HEK293 (cell line): ENCODE results near the gene DUSP15.
"Not testable (repeated sequence)": the region's sequence is repeated elsewhere in the genome, so short reads cannot be mapped to it uniquely, and the experiment has no call there.

Source experiments
- CTCF ChIA-PET: fragments of 350-600 bp; formaldehyde crosslinking; extraction: SDS; loops from one replicate; lab custom pipeline; 2021; ENCODE audit warnings: antibody characterized with exemption; lab: Yijun Ruan, JAX
- POLR2A ChIA-PET: fragments of 300-600 bp; formaldehyde crosslinking; extraction: SDS; loops from one replicate; lab custom pipeline; 2020; ENCODE audit warnings: antibody characterized with exemption, inconsistent platforms; lab: Yijun Ruan, JAX
- H3K27ac ChIP-seq: fragments of 200-500 bp; sonication (Bioruptor generic); 2 replicates; pipeline ENCODE4 v1.5.1; 2014; ENCODE audit warnings: low read depth, low read length, control low read depth, inconsistent platforms; ENCODE audit errors: extremely low read depth
- H3K36me3 ChIP-seq, 2 experiments: fragments of 200-500 bp in 1 of 2; sonication (Bioruptor generic) in 1 of 2; 1 replicate in 1 of 2; 2 replicates in 1 of 2; pipeline ENCODE4 v1.5.1; 2014 to 2017; ENCODE audit warnings: inconsistent platforms in 2 of 2, low read length in 2 of 2; ENCODE audit not compliant: control insufficient read depth in 2 of 2, insufficient read depth in 1 of 2
- H3K4me1 ChIP-seq: fragments of 200-500 bp; sonication (Bioruptor generic); 2 replicates; pipeline ENCODE4 v1.5.1; 2014; ENCODE audit warnings: mild to moderate bottlenecking, low read length, inconsistent platforms; ENCODE audit not compliant: control insufficient read depth, insufficient read depth
- H3K4me3 ChIP-seq: 2 replicates; pipeline ENCODE4 v1.5.1; 2011; ENCODE audit warnings: low read depth, mild to moderate bottlenecking, control low read depth, low read length, moderate library complexity
- H3K9me3 ChIP-seq: fragments of 200-500 bp; sonication (Bioruptor generic); 2 replicates; pipeline ENCODE4 v1.5.1; 2014; ENCODE audit warnings: low read depth, low read length, inconsistent platforms; ENCODE audit not compliant: control insufficient read depth, insufficient read depth
- GLI2 ChIP-seq: fragments of 450-650 bp; formaldehyde crosslinking; IDR thresholded peaks from 2 replicates; pipeline ENCODE4; 2017; ENCODE audit warnings: missing biosample characterization, missing genetic modification characterization, low read depth, borderline replicate concordance
- GLIS1 ChIP-seq: fragments of 450-650 bp; formaldehyde crosslinking; IDR thresholded peaks from 2 replicates; pipeline ENCODE4 v1.5.1; 2016; ENCODE audit warnings: missing biosample characterization, missing genetic modification characterization
- MEIS1 ChIP-seq: sonication (generic); formaldehyde crosslinking; IDR thresholded peaks from 2 replicates; pipeline ENCODE4 v1.8.1; 2022; ENCODE audit warnings: missing genetic modification reagents, mild to moderate bottlenecking, borderline replicate concordance
- PRDM1 ChIP-seq: fragments of 450-650 bp; formaldehyde crosslinking; IDR thresholded peaks from 2 replicates; pipeline ENCODE4; 2016; ENCODE audit warnings: missing biosample characterization, missing genetic modification characterization
- ZBTB17 ChIP-seq: fragments of 450-650 bp; formaldehyde crosslinking; IDR thresholded peaks from 2 replicates; pipeline ENCODE4 v1.5.1; 2016; ENCODE audit warnings: missing biosample characterization, missing genetic modification characterization
- ZBTB44 ChIP-seq: fragments of 450-650 bp; IDR thresholded peaks from 2 replicates; pipeline ENCODE4 v1.5.1; 2018; ENCODE audit warnings: missing biosample characterization, mild to moderate bottlenecking, missing genetic modification characterization
- ZIC2 ChIP-seq: fragments of 450-650 bp; formaldehyde crosslinking; IDR thresholded peaks from 2 replicates; pipeline ENCODE4 v1.5.1; 2016; ENCODE audit warnings: missing biosample characterization, missing genetic modification characterization
- ZNF211 ChIP-seq: fragments of 450-650 bp; formaldehyde crosslinking; IDR thresholded peaks from 2 replicates; pipeline ENCODE4 v1.5.1; 2016; ENCODE audit warnings: low read depth, missing biosample characterization, missing genetic modification characterization
- ZNF23 ChIP-seq: fragments of 450-650 bp; formaldehyde crosslinking; IDR thresholded peaks from 2 replicates; pipeline ENCODE4 v1.5.1; 2016; ENCODE audit warnings: missing biosample characterization, missing genetic modification characterization, borderline replicate concordance
- ZNF341 ChIP-seq: fragments of 450-650 bp; formaldehyde crosslinking; IDR thresholded peaks from 2 replicates; pipeline ENCODE4; 2016; ENCODE audit warnings: low read depth, missing biosample characterization, missing genetic modification characterization
- ZNF398 ChIP-seq: fragments of 450-650 bp; formaldehyde crosslinking; IDR thresholded peaks from 2 replicates; pipeline ENCODE4 v1.5.1; 2017; ENCODE audit warnings: missing biosample characterization, missing genetic modification characterization
- ZNF514 ChIP-seq: fragments of 450-650 bp; formaldehyde crosslinking; IDR thresholded peaks from 2 replicates; pipeline ENCODE4 v1.5.1; 2016; ENCODE audit warnings: missing biosample characterization, missing genetic modification characterization
- ZNF560 ChIP-seq: fragments of 450-650 bp; formaldehyde crosslinking; IDR thresholded peaks from 2 replicates; pipeline ENCODE4 v1.5.1; 2017; ENCODE audit warnings: missing biosample characterization, missing genetic modification characterization, borderline replicate concordance
- ZNF571 ChIP-seq: fragments of 450-650 bp; formaldehyde crosslinking; IDR thresholded peaks from 2 replicates; pipeline ENCODE4 v1.5.0; 2017; ENCODE audit warnings: missing biosample characterization, missing genetic modification characterization
- ZNF610 ChIP-seq: fragments of 450-650 bp; formaldehyde crosslinking; IDR thresholded peaks from 2 replicates; pipeline ENCODE4 v1.5.1; 2016; ENCODE audit warnings: missing biosample characterization, missing genetic modification characterization, borderline replicate concordance
- ZNF645 ChIP-seq: fragments of 450-650 bp; formaldehyde crosslinking; IDR thresholded peaks from 2 replicates; pipeline ENCODE4; 2016; ENCODE audit warnings: missing biosample characterization, missing genetic modification characterization
- TF ChIP-seq, protein P1 (sequence below): fragments of 450-650 bp; formaldehyde crosslinking; IDR thresholded peaks from 2 replicates; pipeline ENCODE4 v1.5.1; 2016; ENCODE audit warnings: missing biosample characterization, missing genetic modification characterization
- TF ChIP-seq, protein P2 (sequence below): fragments of 450-650 bp; formaldehyde crosslinking; IDR thresholded peaks from 2 replicates; pipeline ENCODE4 v1.5.1; 2017; ENCODE audit warnings: missing biosample characterization, missing genetic modification characterization

The DUSP15 gene

GRCh38 chr20:31917962-31918412, 47.7 kb upstream of the DUSP15 start:
- H3K36me3 ChIP-seq, result not testable (repeated sequence)
- POLR2A ChIA-PET, result interaction anchor here (1.2 to 1.3 kb wide), 2 partner anchors 34 to 54 kb away, joined by 3 to 6 read pairs; partner anchors contain the start of gene PDRG1
- TF ChIP-seq ZBTB17 (peak; percentile 56; the same call in 1 of the 2 replicates), ZIC2 (tag by site-specific recombination) (peak; percentile 20), GLIS1 (peak; percentile 63), ZNF398 (tag by site-specific recombination) (peak; percentile 44; the same call in 1 of the 2 replicates), PRDM1 (peak; percentile 66), ZNF341 (tag by site-specific recombination) (peak; percentile 64; the same call in 1 of the 2 replicates)
- TF ChIP-seq, protein P1, sequence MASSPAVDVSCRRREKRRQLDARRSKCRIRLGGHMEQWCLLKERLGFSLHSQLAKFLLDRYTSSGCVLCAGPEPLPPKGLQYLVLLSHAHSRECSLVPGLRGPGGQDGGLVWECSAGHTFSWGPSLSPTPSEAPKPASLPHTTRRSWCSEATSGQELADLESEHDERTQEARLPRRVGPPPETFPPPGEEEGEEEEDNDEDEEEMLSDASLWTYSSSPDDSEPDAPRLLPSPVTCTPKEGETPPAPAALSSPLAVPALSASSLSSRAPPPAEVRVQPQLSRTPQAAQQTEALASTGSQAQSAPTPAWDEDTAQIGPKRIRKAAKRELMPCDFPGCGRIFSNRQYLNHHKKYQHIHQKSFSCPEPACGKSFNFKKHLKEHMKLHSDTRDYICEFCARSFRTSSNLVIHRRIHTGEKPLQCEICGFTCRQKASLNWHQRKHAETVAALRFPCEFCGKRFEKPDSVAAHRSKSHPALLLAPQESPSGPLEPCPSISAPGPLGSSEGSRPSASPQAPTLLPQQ (tag by site-specific recombination), result 0 out of 2 replicates have a peak, but pooled peaks have one; percentile 41
- TF ChIP-seq, all 188 proteins: peak for 7; not testable (repeated sequence) for 181
- not testable (repeated sequence) for H3K9me3 ChIP-seq, H3K4me1 ChIP-seq, H3K27ac ChIP-seq, H3K4me3 ChIP-seq
- CTCF ChIA-PET, result interaction anchor here (0.6 to 2.0 kb wide), 3 partner anchors 34 to 174 kb away, joined by 3 to 8 read pairs (median 3); partner anchors contain the start of gene PDRG1

GRCh38 chr20:31916708-31917107, 46.4 kb upstream of the DUSP15 start:
- Histone ChIP-seq H3K27ac (no peak overlapping the region), H3K36me3 (no peaks in the 10 kb centered on the region), H3K4me1 (peaks cover 9% of the 10 kb centered on the region), H3K4me3 (no peak overlapping the region), H3K9me3 (no peaks in the 10 kb centered on the region)
- POLR2A ChIA-PET, result no interaction called here
- no peak for TF ChIP-seq GLI2
- TF ChIP-seq ZNF610 (tag by site-specific recombination), result no peak
- TF ChIP-seq ZNF211 (tag by site-specific recombination), result no peak
- no peak for TF ChIP-seq ZNF514 (tag by site-specific recombination)
- TF ChIP-seq ZNF560 (tag by site-specific recombination), result no peak
- no peak for TF ChIP-seq ZNF645 (tag by site-specific recombination)
- TF ChIP-seq ZNF23 (tag by site-specific recombination), result no peak
- CTCF ChIA-PET, result interaction anchor here (0.7 kb wide), 1 partner anchor 35 kb away, joined by 4 read pairs; the partner anchor contains the start of gene PDRG1

GRCh38 chr20:31915491-31916280, 45.4 kb upstream of the DUSP15 start:
- H3K27ac ChIP-seq, result no peak overlapping the region
- CTCF ChIA-PET, result no interaction called here
- POLR2A ChIA-PET, result no interaction called here
- no peak overlapping the region for H3K4me3 ChIP-seq
- H3K36me3 ChIP-seq, result no peaks in the 10 kb centered on the region
- TF ChIP-seq MEIS1 (no peak), GLI2 (no peak), ZNF571 (tag by site-specific recombination) (no peak), ZBTB44 (tag by site-specific recombination) (no peak)
- TF ChIP-seq, protein P2, sequence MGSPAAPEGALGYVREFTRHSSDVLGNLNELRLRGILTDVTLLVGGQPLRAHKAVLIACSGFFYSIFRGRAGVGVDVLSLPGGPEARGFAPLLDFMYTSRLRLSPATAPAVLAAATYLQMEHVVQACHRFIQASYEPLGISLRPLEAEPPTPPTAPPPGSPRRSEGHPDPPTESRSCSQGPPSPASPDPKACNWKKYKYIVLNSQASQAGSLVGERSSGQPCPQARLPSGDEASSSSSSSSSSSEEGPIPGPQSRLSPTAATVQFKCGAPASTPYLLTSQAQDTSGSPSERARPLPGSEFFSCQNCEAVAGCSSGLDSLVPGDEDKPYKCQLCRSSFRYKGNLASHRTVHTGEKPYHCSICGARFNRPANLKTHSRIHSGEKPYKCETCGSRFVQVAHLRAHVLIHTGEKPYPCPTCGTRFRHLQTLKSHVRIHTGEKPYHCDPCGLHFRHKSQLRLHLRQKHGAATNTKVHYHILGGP (tag by site-specific recombination), result no peak
- no peaks in the 10 kb centered on the region for H3K9me3 ChIP-seq
- H3K4me1 ChIP-seq, result peaks cover 9% of the 10 kb centered on the region
